CD4-positive, alpha-beta T cell (primary cell): ENCODE data around the gene CDC14A. TPM values are rescaled to one million over a fixed set of nuclear protein-coding genes. Genes with fewer than 3 reads are reported as not detected.

Source experiments
- ATAC-seq: fragments of 200-7000 bp; cut with Tn5 transposase; one replicate; pipeline ENCODE4 v1.10.0; 2022; ENCODE audit warnings: mild to moderate bottlenecking; ENCODE audit not compliant: poor library complexity
- CTCF ChIA-PET: fragments of 350-600 bp; sonication (Branson Sonifier 250); formaldehyde crosslinking; loops from one replicate; lab custom pipeline; 2021; ENCODE audit warnings: antibody characterized with exemption, inconsistent platforms; lab: Charles Lee
- POLR2A ChIA-PET: fragments of 350-600 bp; sonication (Branson Sonifier 250); formaldehyde crosslinking; loops from one replicate; lab custom pipeline; 2021; ENCODE audit warnings: antibody characterized with exemption, inconsistent platforms; lab: Charles Lee
- DNase-seq, 14 experiments: peaks; one replicate each; pipeline ENCODE4 v3.0.0-alpha.2; 2013 to 2020; ENCODE audit warnings: mixed read lengths in 2 of 14
- H3K27ac ChIP-seq, 2 donors: one replicate each; pipeline versions ENCODE4 v1.5.1 to v1.7.0; 2013; ENCODE audit warnings: low read length in 2 of 2, low read depth in 1 of 2, mild to moderate bottlenecking in 1 of 2
- H3K27me3 ChIP-seq, 2 experiments: 1 replicate in 1 of 2; 2 replicates in 1 of 2; pipeline versions ENCODE4 v1.6.1 to v1.7.0; 2013; ENCODE audit warnings: low read length in 2 of 2, control low read depth in 1 of 2, mild to moderate bottlenecking in 1 of 2, moderate library complexity in 1 of 2; ENCODE audit not compliant: insufficient read depth in 2 of 2, control insufficient read depth in 1 of 2
- H3K36me3 ChIP-seq: one replicate; pipeline ENCODE4 v1.6.1; 2013; ENCODE audit warnings: low read length, control low read depth; ENCODE audit not compliant: insufficient read depth
- H3K4me1 ChIP-seq: one replicate; pipeline ENCODE4 v1.6.1; 2013; ENCODE audit warnings: low read length, control low read depth; ENCODE audit not compliant: insufficient read depth
- H3K4me3 ChIP-seq: one replicate; pipeline ENCODE4 v1.5.1; 2013; ENCODE audit warnings: mild to moderate bottlenecking, low read length, moderate library complexity
- H3K9me3 ChIP-seq, 2 experiments: 1 replicate in 1 of 2; 2 replicates in 1 of 2; pipeline versions ENCODE4 v1.6.1 to v1.7.0; 2013; ENCODE audit warnings: low read length in 2 of 2, mild to moderate bottlenecking in 2 of 2, control low read depth in 1 of 2, moderate library complexity in 1 of 2; ENCODE audit not compliant: control insufficient read depth in 1 of 2, insufficient read depth in 1 of 2
- H3K27ac Mint-ChIP-seq: one replicate; pipeline ENCODE4 v1.8.0; 2020; ENCODE audit warnings: mixed read lengths
- H3K27me3 Mint-ChIP-seq: one replicate; pipeline ENCODE4 v1.8.0; 2021; ENCODE audit warnings: mixed read lengths
- H3K36me3 Mint-ChIP-seq: one replicate; pipeline ENCODE4 v1.8.0; 2021; ENCODE audit warnings: low read depth, mixed read lengths
- H3K4me1 Mint-ChIP-seq: one replicate; pipeline ENCODE4 v1.8.0; 2021; ENCODE audit warnings: low read depth, mixed read lengths
- H3K4me3 Mint-ChIP-seq: one replicate; pipeline ENCODE4 v1.8.0; 2020; ENCODE audit warnings: mild to moderate bottlenecking, mixed read lengths
- H3K9me3 Mint-ChIP-seq: one replicate; pipeline ENCODE4 v1.8.0; 2020; ENCODE audit warnings: mixed read lengths
- CTCF ChIP-seq: fragments of 200-600 bp; IDR thresholded peaks from one replicate; pipeline ENCODE4 v1.8.0; 2022; ENCODE audit warnings: antibody characterized with exemption, mild to moderate bottlenecking
- intact Hi-C, 2 experiments: fragments of 100-400 bp; cut with DNase I in 1 of 2; cut with micrococcal nuclease in 1 of 2; formaldehyde crosslinking; loops; one replicate each; pipeline versions ENCODE4 v1.15.1 to v1.9.0; 2023 to 2025; cut with DNase I, micrococcal nuclease
- total RNA-seq, 174 experiments: library from RNA in 2 of 174; stranded (reverse) in 2 of 174; gene quantifications; one replicate each; pipeline ENCODE4 v1.2.3 and lab custom pipeline; 2021 to 2026

Gene CDC14A
- total RNA-seq, 2 experiments from 2014 or later = 174 to 182 TPM

- CTCF ChIA-PET = no interaction called here
- Histone ChIP-seq H3K9me3 (no peaks in the 10 kb centered on the region), H3K27me3 (peaks cover 0 to 12% of the 10 kb centered on the region in 2 experiments), H3K4me1 (peaks cover 32% of the 10 kb centered on the region), H3K36me3 (no peaks in the 10 kb centered on the region), H3K4me3 (no peak overlapping the region), H3K27ac (no peak overlapping the region)
- Mint-ChIP-seq H3K27ac (no peak overlapping the region), H3K9me3 (no peaks in the 10 kb centered on the region), H3K4me3 (no peak overlapping the region), H3K36me3 (no peaks in the 10 kb centered on the region), H3K27me3 (peaks cover 29% of the 10 kb centered on the region), H3K4me1 (peaks cover 47% of the 10 kb centered on the region)
- DNase-seq = no peak
- no peak for TF ChIP-seq CTCF
- intact Hi-C loops = no loop called here
- POLR2A ChIA-PET = no interaction called here
- ATAC-seq = no peak
Measured at GRCh38 chr1:100532645-100533044, 180.3 kb downstream of the CDC14A start.

DNA sequence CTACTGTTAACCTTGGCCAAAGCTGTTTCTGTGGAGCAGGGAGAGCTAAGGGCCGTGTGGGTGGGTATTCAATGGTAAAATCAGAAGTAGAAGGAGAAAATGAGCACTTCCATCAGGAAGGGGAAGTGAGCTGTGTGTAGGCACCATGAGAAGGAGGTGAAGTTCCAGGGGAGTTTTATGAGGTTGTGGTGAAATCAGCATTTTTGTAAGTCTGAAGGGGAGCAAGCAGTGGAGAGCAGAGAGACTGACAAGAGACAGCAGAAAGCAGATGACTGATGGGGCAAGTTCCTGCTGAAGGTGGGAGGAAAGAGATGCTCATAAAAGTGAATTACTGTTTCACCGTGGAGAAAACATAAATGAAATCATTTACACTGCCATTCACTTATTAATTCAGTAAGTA, 183.0 kb downstream of the CDC14A start:
- Mint-ChIP-seq H3K9me3 (no peaks in the 10 kb centered on the region), H3K27ac (no peak overlapping the region), H3K36me3 (no peaks in the 10 kb centered on the region), H3K4me3 (no peak overlapping the region), H3K4me1 (peaks cover 32% of the 10 kb centered on the region), H3K27me3 (peaks cover 47% of the 10 kb centered on the region)
- no peak overlapping the region for H3K4me3 ChIP-seq
- ATAC-seq (no peak), DNase-seq (peak in 2 of 14 experiments; percentile 33 to 40)
- ChIA-PET CTCF (no interaction called here), POLR2A (no interaction called here)
- peaks cover 47% of the 10 kb centered on the region for H3K4me1 ChIP-seq
- no peak for TF ChIP-seq CTCF
- no peak overlapping the region for H3K27ac ChIP-seq
- H3K27me3 ChIP-seq = peaks cover 16 to 32% of the 10 kb centered on the region in 2 experiments
- intact Hi-C loops = no loop called here
- H3K9me3 ChIP-seq = peaks cover 0 to 3% of the 10 kb centered on the region in 2 experiments
- H3K36me3 ChIP-seq = no peaks in the 10 kb centered on the region

- Histone ChIP-seq H3K9me3 (peaks cover 0 to 3% of the 10 kb centered on the region in 2 experiments), H3K4me3 (no peak overlapping the region), H3K27ac (no peak overlapping the region), H3K36me3 (no peaks in the 10 kb centered on the region), H3K27me3 (peaks cover 16 to 40% of the 10 kb centered on the region in 2 experiments), H3K4me1 (peaks cover 41% of the 10 kb centered on the region)
- ATAC-seq = no peak
- Mint-ChIP-seq H3K27ac (no peak overlapping the region), H3K36me3 (no peaks in the 10 kb centered on the region), H3K4me3 (no peak overlapping the region), H3K27me3 (peaks cover 55% of the 10 kb centered on the region), H3K4me1 (peaks cover 24% of the 10 kb centered on the region), H3K9me3 (no peaks in the 10 kb centered on the region)
- peak in 1 of 14 experiments; percentile 19 for DNase-seq
- intact Hi-C loops = no loop called here
- TF ChIP-seq CTCF = no peak
- ChIA-PET POLR2A (interaction anchor here (0.6 kb wide), 1 partner anchor 331 kb away, joined by 3 read pairs; no protein-coding TSS in a partner anchor), CTCF (no interaction called here)
Measured at GRCh38 chr1:100536031-100536430, 183.7 kb downstream of the CDC14A start.
